Bronchial epithelial cell (primary cell): ENCODE measurements around the gene STK32C. TPM values are rescaled to one million over a fixed set of nuclear protein-coding genes. Genes with fewer than 3 reads are reported as not detected.

ENCODE experiments used
- DNase-seq: peaks from one replicate; pipeline ENCODE4 v3.0.0-alpha.2; 2010; ENCODE audit warnings: low read depth
- FAIRE-seq: peaks from 2 replicates; lab custom pipeline; 2011; peaks lifted over from hg19 to GRCh38; lab: Jason Lieb, UNC
- H3K27me3 ChIP-seq: 2 replicates; pipeline ENCODE4 v1.5.1; 2011; ENCODE audit warnings: low read length; ENCODE audit not compliant: control insufficient read depth, insufficient read depth
- H3K36me3 ChIP-seq: 2 replicates; pipeline ENCODE4 v1.5.1; 2011; ENCODE audit warnings: low read length; ENCODE audit not compliant: control insufficient read depth, insufficient read depth
- H3K4me3 ChIP-seq: 2 replicates; pipeline ENCODE4 v1.5.1; 2011; ENCODE audit warnings: mild to moderate bottlenecking, low read depth, low read length, control low read depth
- CTCF ChIP-seq: IDR thresholded peaks from 2 replicates; pipeline ENCODE4 v1.5.1; 2011; ENCODE audit warnings: mild to moderate bottlenecking, moderate library complexity, low read length, control low read depth, inconsistent platforms; ENCODE audit not compliant: insufficient read depth, severe bottlenecking
- total RNA-seq: library from RNA; depleted of rRNA; stranded (reverse); fragments of >200 nt; gene quantifications from 2 replicates; pipeline ENCODE4 v1.2.1, GENCODE V29; 2014

STK32C gene
- total RNA-seq, 1 donor from 2014 or later: 9.7 TPM

- no peak for TF ChIP-seq CTCF
- no peak overlapping the region for H3K4me3 ChIP-seq
- H3K27me3 ChIP-seq: no peaks in the 10 kb centered on the region
- DNase-seq: no peak
- no peaks in the 10 kb centered on the region for H3K36me3 ChIP-seq
- FAIRE-seq: no peak
These were observed 69.2 kb downstream of the STK32C start for GRCh38 chr10:132238371-132239125.

GRCh38 chr10:132237871-132238270 lies 69.9 kb downstream of the STK32C start:
- no peak for DNase-seq
- no peaks in the 10 kb centered on the region for H3K27me3 ChIP-seq
- TF ChIP-seq CTCF: no peak
- H3K4me3 ChIP-seq: no peak overlapping the region
- no peaks in the 10 kb centered on the region for H3K36me3 ChIP-seq
- FAIRE-seq: no peak

GRCh38 chr10:132237396-132237795 lies 70.4 kb downstream of the STK32C start:
- no peak for TF ChIP-seq CTCF
- H3K36me3 ChIP-seq: no peaks in the 10 kb centered on the region
- H3K27me3 ChIP-seq: no peaks in the 10 kb centered on the region
- H3K4me3 ChIP-seq: no peak overlapping the region
- FAIRE-seq: no peak
- no peak for DNase-seq

- Histone ChIP-seq H3K27me3 (no peaks in the 10 kb centered on the region), H3K36me3 (no peaks in the 10 kb centered on the region)
These were observed 70.9 kb downstream of the STK32C start for GRCh38 chr10:132236881-132237280.

GRCh38 chr10:132236161-132236560 lies 71.6 kb downstream of the STK32C start:
- DNase-seq: no peak
- Histone ChIP-seq H3K4me3 (no peak overlapping the region), H3K27me3 (no peaks in the 10 kb centered on the region), H3K36me3 (no peaks in the 10 kb centered on the region)
- FAIRE-seq: no peak
- no peak for TF ChIP-seq CTCF

More at GRCh38 chr10:132236881-132237280, 70.9 kb downstream of the STK32C start:
- DNase-seq (no peak), FAIRE-seq (no peak)
- TF ChIP-seq CTCF: no peak
- H3K4me3 ChIP-seq: no peak overlapping the region

- FAIRE-seq (peak; percentile 88), DNase-seq (no peak)
- Histone ChIP-seq H3K27me3 (no peaks in the 10 kb centered on the region), H3K36me3 (no peaks in the 10 kb centered on the region), H3K4me3 (no peak overlapping the region)
- no peak for TF ChIP-seq CTCF
These were observed 72.9 kb downstream of the STK32C start for GRCh38 chr10:132234860-132235259.
